CD4-positive, alpha-beta T cell treated with Interleukin-6 for 4 hours (primary cell): ENCODE measurements around the gene CFAP46.
"Not testable (repeated sequence)": the region's sequence is repeated elsewhere in the genome, so short reads cannot be mapped to it uniquely, and the experiment has no call there.

Source experiments
- DNase-seq: peaks from one replicate; pipeline ENCODE4 v3.0.0-alpha.2; 2020; ENCODE audit warnings: mixed read lengths

The CFAP46 gene

DNA sequence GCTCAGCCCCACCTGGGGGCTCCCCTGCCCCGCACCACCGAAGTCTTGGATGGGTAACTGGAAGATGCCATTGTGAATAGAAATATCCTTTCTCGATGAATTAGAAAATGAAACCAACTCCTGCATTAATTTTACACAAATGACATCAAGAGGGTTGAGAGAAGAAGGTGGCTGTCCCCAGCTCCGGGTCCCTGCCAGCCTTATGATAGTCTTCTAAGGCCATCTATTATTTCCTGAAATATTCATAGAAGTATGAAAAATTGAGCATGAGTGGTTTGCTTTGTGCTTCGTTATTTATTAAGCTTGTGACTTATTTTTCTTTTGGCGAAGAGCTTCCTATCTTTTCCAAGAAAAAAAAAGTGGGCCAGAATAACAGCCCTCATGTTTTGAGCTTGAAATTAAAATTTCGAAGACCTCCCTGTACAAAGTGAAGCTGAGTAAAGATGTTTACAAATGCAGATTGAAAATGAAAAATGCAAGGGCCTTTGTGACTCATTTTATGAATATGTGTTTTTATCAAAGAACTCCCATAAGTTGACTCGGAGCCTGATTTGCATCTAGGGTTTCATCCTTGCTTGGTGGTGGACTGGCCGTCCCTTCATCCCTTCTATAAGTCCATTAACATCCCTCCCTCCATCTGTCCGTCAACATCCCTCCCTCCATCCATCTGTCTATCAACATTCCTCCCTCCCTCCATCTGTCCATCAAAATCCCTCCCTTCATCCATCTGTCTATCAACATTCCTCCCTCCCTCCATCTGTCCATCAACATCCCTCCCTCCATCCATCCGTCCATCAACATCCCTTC, 20.5 kb upstream of the CFAP46 start:
- no peak for DNase-seq

DNA sequence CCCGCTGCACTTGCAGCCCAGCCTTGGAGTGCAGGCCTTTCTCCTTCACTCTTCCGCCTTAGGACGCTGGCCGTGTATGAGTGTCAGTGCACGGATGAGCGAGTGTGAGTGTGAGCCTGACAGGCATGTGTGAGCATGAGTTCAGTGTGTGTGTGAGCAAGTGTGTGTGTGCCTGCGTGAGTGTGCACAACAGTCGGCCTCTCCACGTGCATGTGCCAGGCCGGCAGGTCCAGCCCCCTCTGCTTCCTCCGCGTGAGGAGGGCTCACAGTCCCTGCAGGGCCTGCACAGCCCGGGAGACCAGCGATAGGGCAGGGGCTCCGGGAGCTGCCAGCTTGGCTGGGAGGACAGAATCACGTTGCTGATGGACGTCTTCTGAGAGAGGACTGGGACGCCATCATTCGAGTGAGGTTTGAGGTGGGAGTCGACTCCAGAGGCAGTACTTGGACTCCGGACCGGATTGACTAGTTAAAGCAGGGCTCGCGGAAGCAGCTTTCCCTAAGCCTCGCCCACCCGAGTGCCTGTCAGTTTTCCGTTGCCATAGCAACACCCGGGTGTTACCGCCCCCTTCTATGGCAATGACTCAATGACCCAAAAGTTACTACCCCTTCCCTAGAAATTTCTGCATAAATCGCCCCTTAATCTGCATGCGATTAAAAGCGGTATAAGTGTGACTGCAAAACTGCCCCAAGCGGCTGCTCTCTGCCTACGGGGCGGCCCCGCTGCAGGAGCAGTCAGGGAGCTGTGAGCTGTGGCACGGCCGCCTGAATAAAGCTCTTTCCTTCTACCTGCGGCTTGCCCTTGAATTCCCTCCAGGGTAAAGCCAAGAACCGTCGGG, 19.6 kb upstream of the CFAP46 start:
- peak; percentile 67 for DNase-seq

DNA sequence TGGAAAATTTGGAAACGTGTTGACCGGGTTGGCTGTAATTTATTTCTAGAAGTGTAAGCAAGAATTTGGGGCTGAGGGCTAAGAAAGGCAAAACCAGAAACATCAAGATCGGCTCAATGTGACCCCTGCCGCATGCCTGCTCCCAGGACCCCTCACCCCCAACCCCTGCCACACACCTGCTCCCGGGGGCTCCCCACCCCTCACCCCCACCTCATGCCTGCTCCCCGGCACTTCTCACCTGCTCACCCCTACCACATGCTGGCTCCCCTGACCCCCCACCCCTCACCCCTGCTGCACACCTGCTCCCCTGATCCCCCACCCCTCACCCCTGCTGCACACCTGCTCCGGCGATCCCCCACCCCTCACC, 19.0 kb upstream of the CFAP46 start:
- DNase-seq: no peak

DNA sequence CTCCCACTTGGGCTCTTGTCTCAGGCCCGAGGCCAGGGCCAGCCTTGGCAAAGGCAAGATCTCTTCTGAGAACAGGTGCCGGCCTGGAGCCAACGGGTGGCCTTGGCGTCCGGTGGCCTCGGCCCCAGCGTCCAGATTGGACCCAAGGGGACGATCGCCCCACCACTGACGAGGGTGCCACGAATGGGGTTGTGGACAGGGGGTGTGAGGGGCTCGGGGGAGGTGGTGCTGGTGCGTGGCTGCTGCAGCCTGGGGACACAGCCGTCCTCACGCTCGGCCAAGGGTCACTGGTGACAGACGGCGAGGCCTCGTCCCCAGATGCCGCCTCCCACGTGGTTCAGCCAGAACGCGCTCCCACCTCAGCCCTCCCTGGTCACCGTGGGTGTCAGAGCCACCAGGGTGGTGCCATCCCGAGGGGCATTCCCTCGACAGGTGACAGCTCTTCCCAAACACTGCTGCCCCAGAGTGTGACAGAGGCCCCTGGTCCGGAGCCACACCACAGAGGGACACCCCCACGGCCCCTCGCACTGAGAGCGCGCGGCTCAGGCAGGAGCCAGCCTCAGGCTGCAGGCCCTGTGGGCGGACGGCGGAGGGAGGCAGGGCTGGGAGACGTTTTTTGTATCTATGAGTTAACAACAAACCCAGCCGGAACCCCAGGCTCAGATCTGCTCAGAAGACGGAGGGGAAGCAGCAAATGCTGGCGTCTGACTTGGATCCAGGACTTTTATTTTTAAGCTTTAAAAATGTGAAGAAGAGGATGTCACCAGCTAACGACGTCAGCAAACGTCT, 18.5 kb upstream of the CFAP46 start:
- no peak for DNase-seq

DNA sequence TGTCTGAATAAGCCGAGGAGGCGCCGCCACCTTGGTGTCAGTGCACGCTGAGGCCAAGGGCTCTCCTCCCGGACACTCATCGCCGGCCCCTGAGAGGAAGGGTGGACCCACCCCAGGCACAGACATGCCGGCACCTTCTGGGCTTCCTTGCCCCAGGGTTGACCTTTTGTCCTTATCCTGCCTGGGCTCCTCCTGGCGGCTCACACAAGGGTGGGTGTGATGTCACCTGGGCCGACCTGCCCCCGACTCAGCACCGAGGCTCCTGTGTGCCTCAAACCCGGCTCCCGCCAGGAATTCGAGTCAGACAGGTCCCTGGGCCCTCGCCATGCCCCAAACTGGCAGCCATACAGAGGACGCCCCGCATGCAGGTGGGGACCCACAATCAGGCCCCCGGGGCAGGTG, 17.7 kb upstream of the CFAP46 start:
- no peak for DNase-seq

DNA sequence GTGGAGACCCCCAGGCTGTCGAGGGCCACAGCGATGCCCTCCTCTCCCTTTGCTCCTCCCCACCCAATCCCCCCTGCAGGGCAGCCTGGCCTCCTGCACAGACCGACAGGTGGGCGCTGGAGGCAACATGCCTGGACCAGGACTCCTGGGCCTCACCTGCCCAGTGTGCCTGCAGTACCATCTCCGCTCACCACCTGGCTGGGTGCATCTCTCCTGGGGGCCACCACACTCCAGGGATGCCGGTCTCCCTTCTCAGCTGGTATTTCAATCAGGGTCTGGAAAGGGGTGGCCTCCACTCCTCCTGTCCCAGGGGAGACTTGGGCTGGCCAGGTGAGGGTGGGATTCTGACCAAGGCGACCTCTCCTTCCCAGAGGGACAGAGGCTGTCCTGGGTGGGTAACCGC, 17.2 kb upstream of the CFAP46 start:
- DNase-seq: no peak

DNA sequence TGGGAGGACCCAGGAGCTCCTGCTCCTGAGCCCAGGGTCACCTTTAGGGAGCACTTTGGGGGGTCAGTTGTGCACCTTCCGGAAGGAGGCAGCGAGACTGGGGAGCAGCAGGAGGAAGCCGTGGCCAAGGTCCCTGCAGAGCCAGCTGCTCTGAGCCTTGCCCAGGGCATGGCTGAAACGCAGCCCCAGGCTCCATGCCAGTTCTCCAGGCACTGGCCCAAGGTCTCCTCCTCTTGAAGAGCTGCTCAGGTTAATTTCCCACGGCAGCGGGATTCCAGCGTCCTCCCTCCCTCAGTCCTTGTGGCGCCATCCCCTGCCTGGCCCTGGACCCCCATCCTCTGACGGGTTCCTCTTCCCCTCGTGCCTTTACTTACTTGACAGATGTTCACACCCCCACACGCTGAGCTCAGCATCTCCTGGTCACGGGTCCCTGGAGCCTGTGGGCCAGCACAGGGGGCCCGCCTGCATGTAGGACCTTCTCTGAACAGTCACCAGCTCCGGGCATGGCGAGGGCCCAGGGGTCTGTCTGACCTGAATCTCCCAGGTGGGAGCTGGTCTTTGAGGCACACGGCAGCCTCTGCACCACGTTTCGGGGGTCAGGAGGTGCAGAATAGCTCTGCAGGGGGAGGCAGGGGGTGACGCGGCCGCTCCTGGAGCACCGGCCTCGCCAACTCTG, 16.7 kb upstream of the CFAP46 start:
- no peak for DNase-seq

DNA sequence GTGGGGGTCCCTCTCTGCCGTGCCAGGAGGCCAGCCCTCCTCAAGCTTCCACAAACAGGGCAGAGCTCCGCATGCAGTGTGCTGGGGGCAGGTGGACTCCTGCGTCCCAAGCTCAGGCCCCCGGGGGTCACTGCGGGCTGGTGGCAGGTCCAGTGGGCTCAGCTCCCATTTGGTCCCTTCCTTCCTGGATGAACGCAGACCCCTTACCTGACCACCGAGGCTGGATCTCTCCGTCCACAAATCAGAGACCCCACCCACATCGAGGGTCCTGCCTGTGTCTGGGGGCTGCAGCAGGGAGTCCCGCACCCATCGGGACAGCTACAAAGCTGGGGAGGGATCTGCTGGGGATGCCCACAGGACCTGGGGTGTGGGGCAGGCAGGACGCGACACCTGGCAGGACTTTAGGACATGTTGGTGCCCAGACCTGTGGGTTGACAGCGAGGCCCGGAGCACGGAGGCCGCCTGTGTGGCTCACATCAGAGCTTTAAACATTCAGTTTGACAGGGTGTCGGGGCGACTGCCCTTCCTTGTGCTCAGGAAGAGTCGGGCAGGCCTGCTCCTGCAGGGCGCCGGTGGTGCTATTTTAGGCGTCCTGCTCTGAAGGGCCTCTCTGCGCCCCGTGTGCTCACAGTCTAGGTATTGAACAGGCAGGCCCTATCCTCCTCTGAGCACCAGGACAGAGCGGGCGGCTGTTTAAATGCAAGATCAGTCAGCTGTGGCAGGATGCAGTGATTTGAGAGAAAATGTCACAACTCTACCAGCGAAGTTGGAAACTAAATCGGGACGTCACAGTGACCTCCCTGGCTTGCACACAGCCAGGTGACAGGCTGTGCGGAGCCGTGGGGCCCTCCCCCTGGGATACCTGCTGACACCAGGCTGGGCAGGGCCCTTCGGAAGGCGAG, 15.9 kb upstream of the CFAP46 start:
- DNase-seq: no peak

DNA sequence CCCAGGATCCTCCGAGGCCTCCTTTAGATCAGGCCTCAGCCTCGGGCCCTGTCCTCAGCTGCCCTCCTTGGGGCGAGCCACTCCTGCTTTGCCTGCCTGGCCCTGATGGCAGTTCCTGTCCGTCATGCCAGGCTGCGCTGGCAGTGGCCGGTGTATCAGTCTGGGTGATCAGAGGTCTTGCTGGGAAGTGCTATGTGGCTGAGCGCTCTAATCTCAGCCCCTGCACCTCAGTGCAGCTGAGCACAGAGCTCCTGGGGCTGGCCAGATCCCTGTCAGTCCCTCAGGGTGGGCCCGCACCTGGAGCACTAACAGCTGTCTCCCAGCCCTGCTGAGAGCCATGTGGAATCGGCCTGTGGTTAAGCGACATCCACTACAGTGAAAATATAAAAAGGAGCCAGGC, 14.8 kb upstream of the CFAP46 start:
- DNase-seq: no peak

DNA sequence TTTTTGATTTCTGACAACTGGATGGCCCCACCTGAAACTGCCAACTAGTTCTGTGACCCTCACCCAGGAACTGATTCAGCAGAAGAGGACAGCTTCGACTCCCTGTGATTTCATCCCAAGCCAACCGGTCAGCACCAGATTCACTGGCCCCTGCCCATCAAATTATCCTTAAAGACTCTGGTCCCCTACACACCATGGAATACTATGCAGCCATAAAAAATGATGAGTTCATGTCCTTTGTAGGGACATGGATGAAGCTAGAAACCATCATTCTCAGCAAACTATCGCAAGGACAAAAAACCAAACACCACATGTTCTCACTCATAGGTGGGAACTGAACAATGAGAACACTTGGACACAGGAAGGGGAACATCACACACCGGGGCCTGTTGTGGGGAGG, 13.9 kb upstream of the CFAP46 start:
- not testable (repeated sequence) for DNase-seq

DNA sequence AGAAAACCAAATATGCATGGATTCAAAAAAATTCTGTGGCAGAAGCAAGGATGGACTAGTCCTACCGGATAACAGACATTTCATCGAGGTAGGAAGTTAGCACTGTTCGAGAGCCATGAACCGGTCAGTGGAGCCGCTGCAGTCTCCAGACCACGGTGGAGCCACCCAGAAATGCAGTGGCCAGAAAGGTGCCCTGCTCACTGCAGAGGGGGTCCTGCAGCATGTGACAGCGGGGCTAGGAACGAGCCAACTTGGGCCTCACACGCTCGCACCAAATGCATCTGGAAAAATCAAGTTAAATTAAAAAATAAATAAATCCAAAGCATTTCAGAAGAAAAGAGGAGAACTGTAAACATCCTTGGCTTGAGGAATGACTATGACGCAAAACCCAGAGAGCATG, 13.1 kb upstream of the CFAP46 start:
- no peak for DNase-seq

DNA sequence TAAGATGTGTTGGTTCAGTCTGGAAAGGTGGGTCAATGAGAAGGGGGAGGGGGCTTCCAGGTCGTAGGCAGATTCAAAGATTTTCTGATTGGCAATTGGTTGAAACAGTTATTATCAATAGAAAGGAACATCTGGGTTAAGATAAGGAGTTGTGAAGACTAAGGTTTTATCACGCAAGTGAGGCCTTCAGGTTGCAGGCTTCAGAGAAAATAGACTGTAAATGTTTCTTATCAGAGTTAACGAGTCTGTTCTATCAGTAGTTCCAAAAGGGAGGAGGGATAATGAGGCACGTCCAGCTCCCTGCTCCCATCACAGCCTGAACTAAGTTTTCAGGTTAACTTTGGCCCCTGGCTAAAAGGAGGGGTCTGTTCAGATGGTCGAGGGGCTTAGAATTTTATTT, 11.1 kb upstream of the CFAP46 start:
- no peak for DNase-seq

DNA sequence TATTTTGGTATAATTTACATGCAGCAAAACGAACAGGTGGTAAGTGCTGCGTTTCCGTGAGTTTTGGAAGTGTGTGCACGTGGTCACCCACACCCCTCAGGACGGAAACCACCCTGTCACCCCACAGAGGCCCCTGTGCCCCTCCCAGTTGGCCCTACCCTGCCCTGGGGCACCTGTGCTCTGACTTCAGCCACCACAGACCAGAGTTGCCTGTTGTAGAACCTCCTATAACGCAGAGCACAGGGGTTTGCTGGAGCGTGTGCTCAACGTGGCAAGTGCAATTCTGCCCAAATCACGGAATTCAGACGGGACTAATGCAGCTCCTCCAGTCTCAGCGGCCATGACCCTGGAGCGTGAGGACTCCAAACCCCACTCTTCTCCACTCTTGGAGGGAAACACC, 9.6 kb upstream of the CFAP46 start:
- no peak for DNase-seq

DNA sequence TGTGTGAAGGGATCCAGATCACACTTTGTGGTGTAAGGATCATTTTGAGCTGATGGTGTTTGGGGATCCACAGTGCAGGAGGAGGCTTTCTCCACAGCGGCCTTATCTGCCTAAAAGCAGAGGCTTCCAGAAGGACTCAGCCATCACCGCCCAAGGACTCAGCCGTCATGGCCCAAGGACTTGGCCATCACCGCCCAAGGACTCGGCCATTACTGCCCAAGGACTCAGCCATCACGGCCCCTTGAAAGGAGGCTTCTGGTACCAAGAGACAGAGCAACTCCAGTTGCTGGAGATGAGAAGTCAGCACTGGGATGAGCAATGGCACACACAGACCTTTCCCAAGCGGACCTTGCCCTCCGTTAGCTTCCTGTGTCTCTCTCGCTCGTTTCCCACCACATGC, 6.0 kb upstream of the CFAP46 start:
- no peak for DNase-seq

DNA sequence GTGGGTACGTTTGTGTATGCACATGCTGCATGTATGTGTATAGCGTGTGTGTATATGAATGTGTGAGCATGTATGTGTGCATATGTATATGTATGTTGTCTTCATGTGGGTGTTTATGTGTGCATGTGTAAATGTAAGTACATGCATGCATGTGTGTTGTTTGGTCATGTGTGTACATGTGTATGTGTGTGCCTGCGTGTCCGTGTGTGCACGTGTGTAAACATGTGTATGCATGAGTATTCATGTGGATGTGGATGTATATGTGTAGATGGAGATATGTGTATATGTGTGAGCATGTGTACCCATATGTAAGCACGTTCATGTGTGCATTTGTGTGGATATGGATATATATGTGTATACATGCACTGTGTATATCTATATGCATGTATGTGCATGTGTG, 5.5 kb upstream of the CFAP46 start:
- DNase-seq: no peak

DNA sequence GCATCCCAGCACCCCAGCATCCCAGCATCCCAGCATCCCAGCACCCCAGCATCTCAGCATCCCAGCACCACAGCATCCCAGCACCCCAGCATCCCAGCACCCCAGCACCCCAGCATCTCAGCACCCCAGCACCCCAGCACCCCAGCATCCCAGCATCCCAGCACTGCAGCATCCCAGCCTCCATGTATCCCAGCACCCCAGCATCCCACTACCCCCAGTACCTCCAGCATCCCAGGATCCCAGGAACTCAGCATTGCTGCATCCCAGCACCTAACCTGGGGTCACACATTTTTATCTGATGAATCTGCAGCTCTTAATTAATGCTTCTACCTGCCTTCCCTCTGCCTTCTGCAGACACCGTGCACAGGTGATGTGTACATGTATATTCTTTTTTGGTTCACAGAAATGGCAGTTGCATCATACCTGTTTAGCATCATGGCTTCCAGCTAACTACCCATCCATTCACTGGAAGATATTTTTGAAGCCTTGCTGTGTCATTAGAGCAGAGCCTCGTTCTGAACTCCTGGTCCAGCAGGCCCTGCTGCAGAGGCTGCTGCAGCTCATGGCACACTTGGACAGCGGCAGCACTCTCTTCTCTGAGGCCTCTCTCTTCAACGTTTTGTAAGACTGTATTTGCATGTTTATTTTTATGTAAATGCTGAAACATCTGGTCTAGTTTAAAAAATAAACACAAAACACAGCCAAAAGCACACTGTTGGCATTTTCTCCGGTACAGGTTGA, 4.6 kb upstream of the CFAP46 start:
- DNase-seq: no peak

DNA sequence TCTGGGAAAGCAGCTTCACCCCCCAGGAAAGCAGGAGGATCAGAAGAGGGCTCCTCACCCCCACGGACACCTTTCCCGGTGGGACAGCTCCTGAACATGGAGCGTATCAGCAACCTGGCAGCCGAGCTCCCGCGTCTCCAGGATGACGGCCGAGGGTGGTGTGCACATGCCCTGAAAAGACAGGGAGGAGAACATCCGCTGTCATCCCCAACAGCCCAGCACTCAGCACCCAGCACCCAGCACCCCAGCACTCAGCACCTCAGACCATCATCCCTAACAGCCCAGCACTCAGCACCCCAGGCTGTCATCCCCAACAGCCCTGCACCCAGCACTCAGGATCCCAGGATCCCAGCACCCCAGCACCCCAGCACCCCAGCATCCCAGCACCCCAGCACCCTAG, 3.9 kb upstream of the CFAP46 start:
- no peak for DNase-seq

DNA sequence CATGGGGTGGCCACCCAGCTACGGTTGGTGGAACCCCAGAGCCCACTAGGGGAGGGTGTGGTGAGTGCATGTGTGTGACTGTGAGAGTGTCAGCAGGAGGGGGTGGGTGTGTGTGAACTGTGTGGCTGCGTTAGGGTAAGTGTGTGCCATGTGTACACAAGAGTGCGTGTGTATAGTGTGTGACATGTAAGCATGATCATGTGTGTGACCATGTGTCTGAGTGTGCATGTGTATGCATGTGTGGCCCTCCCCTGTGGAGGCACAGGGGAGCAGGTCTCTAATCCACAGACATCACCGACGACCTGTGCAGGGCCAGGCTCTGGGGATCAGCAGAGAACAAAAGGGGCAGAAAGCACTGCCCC, 3.5 kb upstream of the CFAP46 start:
- no peak for DNase-seq

DNA sequence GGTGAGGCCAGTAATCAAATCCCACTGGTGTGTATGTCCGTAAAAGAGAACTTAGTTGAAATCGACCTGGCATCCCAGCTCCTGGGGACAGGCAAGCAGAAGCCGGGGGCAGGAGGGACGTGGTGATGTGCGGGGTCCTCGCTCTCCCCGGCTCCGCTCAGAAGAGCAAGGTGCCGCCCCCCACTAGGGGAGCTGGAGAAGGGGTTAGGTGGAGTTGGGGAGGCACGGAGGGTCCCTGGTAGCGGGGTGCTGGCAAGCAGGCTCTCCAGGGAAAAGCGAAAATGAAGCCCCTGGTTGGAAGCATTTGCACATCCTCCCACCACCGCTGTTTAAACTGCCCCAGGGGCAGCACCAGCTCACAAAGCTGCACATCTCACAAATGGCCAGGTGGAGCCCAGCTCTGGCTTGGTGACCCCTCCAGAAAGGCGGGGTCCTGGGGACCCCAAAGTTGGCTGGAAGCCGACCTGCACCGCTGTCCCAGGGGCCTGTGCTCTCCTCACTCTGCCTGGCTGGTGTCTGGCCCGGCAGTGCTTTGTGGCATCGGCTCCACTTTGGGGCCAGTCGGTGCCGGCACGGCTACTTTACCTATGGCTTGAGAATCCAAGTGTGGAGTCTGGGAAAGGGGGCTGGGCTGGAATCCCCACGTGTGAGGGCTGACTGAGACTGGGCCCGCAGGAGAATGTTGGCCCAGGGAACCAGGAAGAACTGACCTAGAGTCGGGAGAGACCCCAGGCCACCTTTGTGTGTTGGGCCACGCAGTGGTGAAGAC, 2.9 kb upstream of the CFAP46 start:
- DNase-seq: no peak

DNA sequence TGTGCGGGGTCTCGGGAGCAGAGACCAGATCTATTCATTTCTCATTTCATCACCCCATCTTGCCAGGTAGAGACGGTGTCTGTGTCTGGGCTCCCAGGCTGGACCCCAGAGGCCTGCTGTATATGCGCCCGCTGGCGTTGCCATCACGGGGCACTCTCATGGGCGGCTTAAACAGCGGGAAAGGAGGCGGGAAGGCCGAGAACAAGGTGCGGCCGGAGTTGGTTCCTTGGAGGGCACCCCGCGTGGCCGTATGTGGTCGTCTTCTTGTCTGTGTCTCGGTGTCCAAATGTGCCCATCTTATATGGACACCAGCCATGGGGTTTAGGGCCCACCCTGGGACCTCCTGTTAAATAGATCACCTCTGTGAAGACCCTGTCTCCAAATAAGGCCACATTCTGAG, 2.1 kb upstream of the CFAP46 start:
- no peak for DNase-seq
